ENCODE results near the gene RGSL1. TPM values are rescaled to one million over a fixed set of nuclear protein-coding genes. Genes with fewer than 3 reads are reported as not detected.

RGSL1 gene
- total RNA-seq, 1 donor from 2014 or later: not detected

GRCh38 chr1:182575540-182576149 lies 125.7 kb downstream of the RGSL1 start:
- DNase-seq (ENCODE audit: low read depth, low spot score): no peak
- TF ChIP-seq, protein P1, sequence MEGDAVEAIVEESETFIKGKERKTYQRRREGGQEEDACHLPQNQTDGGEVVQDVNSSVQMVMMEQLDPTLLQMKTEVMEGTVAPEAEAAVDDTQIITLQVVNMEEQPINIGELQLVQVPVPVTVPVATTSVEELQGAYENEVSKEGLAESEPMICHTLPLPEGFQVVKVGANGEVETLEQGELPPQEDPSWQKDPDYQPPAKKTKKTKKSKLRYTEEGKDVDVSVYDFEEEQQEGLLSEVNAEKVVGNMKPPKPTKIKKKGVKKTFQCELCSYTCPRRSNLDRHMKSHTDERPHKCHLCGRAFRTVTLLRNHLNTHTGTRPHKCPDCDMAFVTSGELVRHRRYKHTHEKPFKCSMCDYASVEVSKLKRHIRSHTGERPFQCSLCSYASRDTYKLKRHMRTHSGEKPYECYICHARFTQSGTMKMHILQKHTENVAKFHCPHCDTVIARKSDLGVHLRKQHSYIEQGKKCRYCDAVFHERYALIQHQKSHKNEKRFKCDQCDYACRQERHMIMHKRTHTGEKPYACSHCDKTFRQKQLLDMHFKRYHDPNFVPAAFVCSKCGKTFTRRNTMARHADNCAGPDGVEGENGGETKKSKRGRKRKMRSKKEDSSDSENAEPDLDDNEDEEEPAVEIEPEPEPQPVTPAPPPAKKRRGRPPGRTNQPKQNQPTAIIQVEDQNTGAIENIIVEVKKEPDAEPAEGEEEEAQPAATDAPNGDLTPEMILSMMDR (conservative IDR thresholded peaks at IDR 0.05): no peak
- Mint-ChIP-seq H3K36me3 (ENCODE audit: low read depth) (peaks cover 9% of the 10 kb centered on the region), H3K9me3 (no peaks in the 10 kb centered on the region), H3K27me3 (ENCODE audit: low read depth) (no peaks in the 10 kb centered on the region), H3K4me3 (no peak overlapping the region), H3K27ac (ENCODE audit: unreplicated experiment) (no peak overlapping the region), H3K4me1 (no peaks in the 10 kb centered on the region)

DNA sequence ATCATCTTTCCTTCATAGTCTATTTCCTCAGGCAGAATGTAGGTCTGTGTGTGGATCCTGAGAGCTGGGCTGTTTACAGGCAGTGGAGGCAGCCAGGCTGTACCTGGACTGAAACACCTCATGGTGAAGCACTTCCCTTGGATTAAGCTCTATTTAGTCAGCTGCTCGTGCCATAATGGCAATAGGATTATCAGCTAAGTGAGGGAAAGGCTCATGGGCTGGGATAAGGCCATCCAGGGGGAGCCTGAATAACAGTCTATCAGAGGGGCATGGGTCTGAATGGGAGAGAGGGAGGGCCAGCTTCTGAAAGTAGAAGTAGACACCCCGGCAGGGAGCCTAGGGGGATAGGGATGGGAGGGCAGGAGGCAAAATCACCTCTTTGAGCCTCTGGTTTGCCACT lies 130.8 kb downstream of the RGSL1 start:
- Mint-ChIP-seq H3K9me3 (no peaks in the 10 kb centered on the region), H3K4me3 (no peak overlapping the region)
- no peak for DNase-seq (ENCODE audit: low read depth, low spot score)

GRCh38 chr1:182584746-182585145 lies 134.8 kb downstream of the RGSL1 start:
- peaks cover 17% of the 10 kb centered on the region for H3K4me1 Mint-ChIP-seq
- TF ChIP-seq, protein P1 (conservative IDR thresholded peaks at IDR 0.05): no peak
- H3K36me3 Mint-ChIP-seq (ENCODE audit: low read depth): peaks cover 22% of the 10 kb centered on the region
- no peak overlapping the region for H3K27ac Mint-ChIP-seq (ENCODE audit: unreplicated experiment)
- H3K9me3 Mint-ChIP-seq: peaks cover 4% of the 10 kb centered on the region
- H3K4me3 Mint-ChIP-seq: no peak overlapping the region
- DNase-seq (ENCODE audit: low read depth, low spot score): no peak
- no peaks in the 10 kb centered on the region for H3K27me3 Mint-ChIP-seq (ENCODE audit: low read depth)

More for the DNA sequence above, 130.8 kb downstream of the RGSL1 start:
- no peaks in the 10 kb centered on the region for H3K27me3 Mint-ChIP-seq (ENCODE audit: low read depth)
- TF ChIP-seq, protein P1 (conservative IDR thresholded peaks at IDR 0.05): no peak
- peaks cover 22% of the 10 kb centered on the region for H3K36me3 Mint-ChIP-seq (ENCODE audit: low read depth)
- H3K27ac Mint-ChIP-seq (ENCODE audit: unreplicated experiment): no peak overlapping the region
- no peaks in the 10 kb centered on the region for H3K4me1 Mint-ChIP-seq

- Mint-ChIP-seq H3K36me3 (ENCODE audit: low read depth) (peaks cover 14% of the 10 kb centered on the region), H3K4me1 (peaks cover 20% of the 10 kb centered on the region), H3K27me3 (ENCODE audit: low read depth) (no peaks in the 10 kb centered on the region), H3K27ac (ENCODE audit: unreplicated experiment) (no peak overlapping the region), H3K9me3 (peaks cover 4% of the 10 kb centered on the region), H3K4me3 (no peak overlapping the region)
- no peak for DNase-seq (ENCODE audit: low read depth, low spot score)
- TF ChIP-seq, protein P1 (conservative IDR thresholded peaks at IDR 0.05): no peak
Measured at GRCh38 chr1:182586380-182586779, 136.4 kb downstream of the RGSL1 start.

GRCh38 chr1:182587093-182587492 lies 137.1 kb downstream of the RGSL1 start:
- Mint-ChIP-seq H3K4me3 (no peak overlapping the region), H3K27me3 (ENCODE audit: low read depth) (no peaks in the 10 kb centered on the region), H3K9me3 (peaks cover 4% of the 10 kb centered on the region), H3K36me3 (ENCODE audit: low read depth) (peaks cover 13% of the 10 kb centered on the region), H3K27ac (ENCODE audit: unreplicated experiment) (no peak overlapping the region), H3K4me1 (peaks cover 20% of the 10 kb centered on the region)
- TF ChIP-seq, protein P1 (conservative IDR thresholded peaks at IDR 0.05): no peak
- DNase-seq (ENCODE audit: low read depth, low spot score): no peak

Data from neural crest cell (in vitro differentiated cells).